ENCODE data around the gene TBPL1.

GRCh38 chr6:134021396-134022122, 68.5 kb downstream of the TBPL1 start:
- TF ChIP-seq, protein P1, sequence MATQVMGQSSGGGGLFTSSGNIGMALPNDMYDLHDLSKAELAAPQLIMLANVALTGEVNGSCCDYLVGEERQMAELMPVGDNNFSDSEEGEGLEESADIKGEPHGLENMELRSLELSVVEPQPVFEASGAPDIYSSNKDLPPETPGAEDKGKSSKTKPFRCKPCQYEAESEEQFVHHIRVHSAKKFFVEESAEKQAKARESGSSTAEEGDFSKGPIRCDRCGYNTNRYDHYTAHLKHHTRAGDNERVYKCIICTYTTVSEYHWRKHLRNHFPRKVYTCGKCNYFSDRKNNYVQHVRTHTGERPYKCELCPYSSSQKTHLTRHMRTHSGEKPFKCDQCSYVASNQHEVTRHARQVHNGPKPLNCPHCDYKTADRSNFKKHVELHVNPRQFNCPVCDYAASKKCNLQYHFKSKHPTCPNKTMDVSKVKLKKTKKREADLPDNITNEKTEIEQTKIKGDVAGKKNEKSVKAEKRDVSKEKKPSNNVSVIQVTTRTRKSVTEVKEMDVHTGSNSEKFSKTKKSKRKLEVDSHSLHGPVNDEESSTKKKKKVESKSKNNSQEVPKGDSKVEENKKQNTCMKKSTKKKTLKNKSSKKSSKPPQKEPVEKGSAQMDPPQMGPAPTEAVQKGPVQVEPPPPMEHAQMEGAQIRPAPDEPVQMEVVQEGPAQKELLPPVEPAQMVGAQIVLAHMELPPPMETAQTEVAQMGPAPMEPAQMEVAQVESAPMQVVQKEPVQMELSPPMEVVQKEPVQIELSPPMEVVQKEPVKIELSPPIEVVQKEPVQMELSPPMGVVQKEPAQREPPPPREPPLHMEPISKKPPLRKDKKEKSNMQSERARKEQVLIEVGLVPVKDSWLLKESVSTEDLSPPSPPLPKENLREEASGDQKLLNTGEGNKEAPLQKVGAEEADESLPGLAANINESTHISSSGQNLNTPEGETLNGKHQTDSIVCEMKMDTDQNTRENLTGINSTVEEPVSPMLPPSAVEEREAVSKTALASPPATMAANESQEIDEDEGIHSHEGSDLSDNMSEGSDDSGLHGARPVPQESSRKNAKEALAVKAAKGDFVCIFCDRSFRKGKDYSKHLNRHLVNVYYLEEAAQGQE (IDR thresholded peaks at IDR 0.05; ENCODE audit: insufficient read depth in 1 of 2, low read depth in 2 of 2, low read length in 1 of 2) = no peak
- TF ChIP-seq, protein P2, sequence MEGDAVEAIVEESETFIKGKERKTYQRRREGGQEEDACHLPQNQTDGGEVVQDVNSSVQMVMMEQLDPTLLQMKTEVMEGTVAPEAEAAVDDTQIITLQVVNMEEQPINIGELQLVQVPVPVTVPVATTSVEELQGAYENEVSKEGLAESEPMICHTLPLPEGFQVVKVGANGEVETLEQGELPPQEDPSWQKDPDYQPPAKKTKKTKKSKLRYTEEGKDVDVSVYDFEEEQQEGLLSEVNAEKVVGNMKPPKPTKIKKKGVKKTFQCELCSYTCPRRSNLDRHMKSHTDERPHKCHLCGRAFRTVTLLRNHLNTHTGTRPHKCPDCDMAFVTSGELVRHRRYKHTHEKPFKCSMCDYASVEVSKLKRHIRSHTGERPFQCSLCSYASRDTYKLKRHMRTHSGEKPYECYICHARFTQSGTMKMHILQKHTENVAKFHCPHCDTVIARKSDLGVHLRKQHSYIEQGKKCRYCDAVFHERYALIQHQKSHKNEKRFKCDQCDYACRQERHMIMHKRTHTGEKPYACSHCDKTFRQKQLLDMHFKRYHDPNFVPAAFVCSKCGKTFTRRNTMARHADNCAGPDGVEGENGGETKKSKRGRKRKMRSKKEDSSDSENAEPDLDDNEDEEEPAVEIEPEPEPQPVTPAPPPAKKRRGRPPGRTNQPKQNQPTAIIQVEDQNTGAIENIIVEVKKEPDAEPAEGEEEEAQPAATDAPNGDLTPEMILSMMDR (IDR thresholded peaks at IDR 0.05) = no peak
- TF ChIP-seq POLR2AphosphoS5 (IDR thresholded peaks at IDR 0.05; ENCODE audit: low read depth, low read length) = no peak
- TF ChIP-seq SIN3A (IDR thresholded peaks at IDR 0.05; ENCODE audit: borderline replicate concordance, insufficient read depth, low read depth, low read length) = no peak
